Measurements from ENCODE around the gene MST1. TPM values are rescaled to one million over a fixed set of nuclear protein-coding genes. Genes with fewer than 3 reads are reported as not detected.

Gene MST1
- total and polyA plus RNA-seq, 2 of the 4 experiments (the other 2 are of a cell fraction): 1.3 to 13.0 TPM

DNA sequence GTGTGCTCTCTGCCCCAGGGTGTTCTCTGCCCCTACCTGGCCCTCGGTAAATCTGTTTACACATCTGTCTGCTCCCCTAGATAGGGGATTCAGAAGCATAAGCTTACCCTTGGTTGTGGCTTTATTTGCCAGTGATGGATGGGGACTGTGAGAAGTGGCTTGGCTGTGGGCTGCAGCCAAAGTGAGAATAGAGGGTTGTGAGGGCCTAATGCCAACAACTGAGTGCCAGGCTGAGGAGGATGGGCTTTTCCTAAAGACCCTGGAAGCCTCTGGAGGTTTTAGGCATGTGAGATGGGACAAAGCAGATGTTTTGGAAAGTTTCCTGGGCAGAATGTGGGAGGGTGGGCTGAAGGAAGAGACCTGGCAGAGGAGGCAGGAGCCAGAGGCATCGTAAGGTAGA, 30.6 kb downstream of the MST1 start:
- peaks cover 42% of the 10 kb centered on the region for H3K27me3 ChIP-seq (ENCODE audit: control insufficient read depth, insufficient read depth, low read length)
- H3K56ac ChIP-seq (ENCODE audit: extremely low read depth, insufficient read depth, low read length): no peak overlapping the region
- no peaks in the 10 kb centered on the region for H3K79me1 ChIP-seq (ENCODE audit: low read depth in 1 of 2, low read length in 2 of 2)
- no peak for TF ChIP-seq RFX5 (IDR thresholded peaks at IDR 0.05; ENCODE audit: low read depth, low read length)
- TF ChIP-seq MAFK (IDR thresholded peaks at IDR 0.05; ENCODE audit: low read depth, low read length): no peak
- no peak for TF ChIP-seq BHLHE40 (IDR thresholded peaks at IDR 0.05; ENCODE audit: low read depth, low read length)
- TF ChIP-seq CEBPB (IDR thresholded peaks at IDR 0.05; ENCODE audit: low read depth, low read length): no peak
- no peak for TF ChIP-seq SMC3 (IDR thresholded peaks at IDR 0.05; ENCODE audit: low read depth, low read length)
- no peak for TF ChIP-seq RAD21 (IDR thresholded peaks at IDR 0.05; ENCODE audit: low read length)
- TF ChIP-seq, protein P1, sequence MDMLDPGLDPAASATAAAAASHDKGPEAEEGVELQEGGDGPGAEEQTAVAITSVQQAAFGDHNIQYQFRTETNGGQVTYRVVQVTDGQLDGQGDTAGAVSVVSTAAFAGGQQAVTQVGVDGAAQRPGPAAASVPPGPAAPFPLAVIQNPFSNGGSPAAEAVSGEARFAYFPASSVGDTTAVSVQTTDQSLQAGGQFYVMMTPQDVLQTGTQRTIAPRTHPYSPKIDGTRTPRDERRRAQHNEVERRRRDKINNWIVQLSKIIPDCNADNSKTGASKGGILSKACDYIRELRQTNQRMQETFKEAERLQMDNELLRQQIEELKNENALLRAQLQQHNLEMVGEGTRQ (IDR thresholded peaks at IDR 0.05; ENCODE audit: low read depth, low read length): no peak
- no peak for TF ChIP-seq MXI1 (IDR thresholded peaks at IDR 0.05; ENCODE audit: borderline replicate concordance, low read depth, low read length)
- no peak for TF ChIP-seq MAZ (IDR thresholded peaks at IDR 0.05; ENCODE audit: borderline replicate concordance, low read depth, low read length)
- no peak for TF ChIP-seq POLR2A (IDR thresholded peaks at IDR 0.05; ENCODE audit: low read depth, low read length)
- TF ChIP-seq CHD1 (IDR thresholded peaks at IDR 0.05; ENCODE audit: low read depth, low read length): no peak
- TF ChIP-seq, protein P2, sequence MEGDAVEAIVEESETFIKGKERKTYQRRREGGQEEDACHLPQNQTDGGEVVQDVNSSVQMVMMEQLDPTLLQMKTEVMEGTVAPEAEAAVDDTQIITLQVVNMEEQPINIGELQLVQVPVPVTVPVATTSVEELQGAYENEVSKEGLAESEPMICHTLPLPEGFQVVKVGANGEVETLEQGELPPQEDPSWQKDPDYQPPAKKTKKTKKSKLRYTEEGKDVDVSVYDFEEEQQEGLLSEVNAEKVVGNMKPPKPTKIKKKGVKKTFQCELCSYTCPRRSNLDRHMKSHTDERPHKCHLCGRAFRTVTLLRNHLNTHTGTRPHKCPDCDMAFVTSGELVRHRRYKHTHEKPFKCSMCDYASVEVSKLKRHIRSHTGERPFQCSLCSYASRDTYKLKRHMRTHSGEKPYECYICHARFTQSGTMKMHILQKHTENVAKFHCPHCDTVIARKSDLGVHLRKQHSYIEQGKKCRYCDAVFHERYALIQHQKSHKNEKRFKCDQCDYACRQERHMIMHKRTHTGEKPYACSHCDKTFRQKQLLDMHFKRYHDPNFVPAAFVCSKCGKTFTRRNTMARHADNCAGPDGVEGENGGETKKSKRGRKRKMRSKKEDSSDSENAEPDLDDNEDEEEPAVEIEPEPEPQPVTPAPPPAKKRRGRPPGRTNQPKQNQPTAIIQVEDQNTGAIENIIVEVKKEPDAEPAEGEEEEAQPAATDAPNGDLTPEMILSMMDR (conservative IDR thresholded peaks at IDR 0.05; ENCODE audit: low read depth, low read length): no peak
- TF ChIP-seq FOS (IDR thresholded peaks at IDR 0.05; ENCODE audit: low read depth, low read length): no peak
- TF ChIP-seq, protein P3, sequence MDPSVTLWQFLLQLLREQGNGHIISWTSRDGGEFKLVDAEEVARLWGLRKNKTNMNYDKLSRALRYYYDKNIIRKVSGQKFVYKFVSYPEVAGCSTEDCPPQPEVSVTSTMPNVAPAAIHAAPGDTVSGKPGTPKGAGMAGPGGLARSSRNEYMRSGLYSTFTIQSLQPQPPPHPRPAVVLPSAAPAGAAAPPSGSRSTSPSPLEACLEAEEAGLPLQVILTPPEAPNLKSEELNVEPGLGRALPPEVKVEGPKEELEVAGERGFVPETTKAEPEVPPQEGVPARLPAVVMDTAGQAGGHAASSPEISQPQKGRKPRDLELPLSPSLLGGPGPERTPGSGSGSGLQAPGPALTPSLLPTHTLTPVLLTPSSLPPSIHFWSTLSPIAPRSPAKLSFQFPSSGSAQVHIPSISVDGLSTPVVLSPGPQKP (IDR thresholded peaks at IDR 0.05; ENCODE audit: borderline replicate concordance, low read depth, low read length): no peak
- POLR2A ChIA-PET (ENCODE audit: unreplicated experiment): no interaction called here
- dilution Hi-C loops (cut with HindIII; ENCODE audit: low sequenced_read_pairs, unreplicated experiment) (no loop called here), in situ Hi-C loops (cut with MboI; ENCODE audit: low sequenced_read_pairs) (no loop called here), intact Hi-C loops (cut with micrococcal nuclease) (no loop called here)
- no peaks in the 10 kb centered on the region for H4K20me1 ChIP-seq (ENCODE audit: insufficient read depth, low read length)
- CTCF ChIA-PET: no interaction called here
- no peak overlapping the region for H3K4ac ChIP-seq (ENCODE audit: low read depth, low read length)
- no peaks in the 10 kb centered on the region for H3K4me1 ChIP-seq (ENCODE audit: control insufficient read depth, insufficient read depth, low read length)
- no peak overlapping the region for H4K8ac ChIP-seq (ENCODE audit: low read depth in 2 of 2, low read length in 2 of 2)
- H2BK120ac ChIP-seq (ENCODE audit: low read depth, low read length): no peak overlapping the region
- H3K4me2 ChIP-seq (ENCODE audit: low read depth, low read length): no peak overlapping the region
- H2AK5ac ChIP-seq (ENCODE audit: low read depth, low read length): no peak overlapping the region
- no peak for ATAC-seq (ENCODE audit: low read depth)
- H4K91ac ChIP-seq (ENCODE audit: insufficient read depth, low read depth, low read length): no peak overlapping the region
- no peak overlapping the region for H3K9ac ChIP-seq (ENCODE audit: low read depth, low read length)
- no peak overlapping the region for H2AFZ ChIP-seq (replicated peaks; ENCODE audit: low read length, poor library complexity)
- H2BK15ac ChIP-seq (ENCODE audit: low read depth, low read length): no peak overlapping the region
- H3K27ac ChIP-seq (ENCODE audit: insufficient read depth, low read length): no peak overlapping the region
- H2BK5ac ChIP-seq (ENCODE audit: low read depth, low read length, poor library complexity, severe bottlenecking): no peak overlapping the region
- H3K36me3 ChIP-seq (ENCODE audit: control insufficient read depth, insufficient read depth, low read length): no peaks in the 10 kb centered on the region
- BruUV-seq (replicated peaks): no TSS peak
- no peak overlapping the region for H4K5ac ChIP-seq (ENCODE audit: low read depth, low read length)
- H3K23ac ChIP-seq (ENCODE audit: low read depth, low read length): no peak overlapping the region
- no peak for DNase-seq
- WGBS, 2 experiments (ENCODE audit: extremely low coverage in 2 of 2, insufficient read length in 1 of 2): 40% methylated on average over 1 of the region's 2 CpGs; no CpG with 5 or more reads in 1 of the 2 experiments
- H3K14ac ChIP-seq (replicated peaks; ENCODE audit: low read depth, low read length): no peak overlapping the region
- no peaks in the 10 kb centered on the region for H3K9me3 ChIP-seq (ENCODE audit: control insufficient read depth, insufficient read depth, low read length)
- H2BK20ac ChIP-seq (ENCODE audit: low read depth, low read length): no peak overlapping the region
- no peak overlapping the region for H3K18ac ChIP-seq (ENCODE audit: low read depth, low read length)
- no peak overlapping the region for H2AK9ac ChIP-seq (replicated peaks; ENCODE audit: low read depth, low read length, poor library complexity)
- H3K4me3 ChIP-seq (ENCODE audit: insufficient read depth, low read depth, low read length): no peak overlapping the region
- no peaks in the 10 kb centered on the region for H3K9me1 ChIP-seq (ENCODE audit: insufficient read depth, low read length)
